GM19395 (cell line): ENCODE results near the gene ARAP1.

Experiments
- ATAC-seq: cut with Tn5 transposase; IDR thresholded peaks from one replicate; pipeline ENCODE4 v1.9.1; 2021; ENCODE audit warnings: mild to moderate bottlenecking, moderate library complexity; ENCODE audit not compliant: unreplicated experiment

The ARAP1 gene

GRCh38 chr11:72764503-72764902 lies 12.3 kb upstream of the ARAP1 start:
- no peak for ATAC-seq

GRCh38 chr11:72763823-72764222 lies 11.6 kb upstream of the ARAP1 start:
- no peak for ATAC-seq

- ATAC-seq, result no peak
Measured at GRCh38 chr11:72762641-72763304, 10.6 kb upstream of the ARAP1 start.

- ATAC-seq, result no peak
Measured at GRCh38 chr11:72760539-72761405, 8.6 kb upstream of the ARAP1 start.

GRCh38 chr11:72759468-72759985 lies 7.3 kb upstream of the ARAP1 start:
- ATAC-seq, result no peak

GRCh38 chr11:72758690-72759389 lies 6.6 kb upstream of the ARAP1 start:
- no peak for ATAC-seq

GRCh38 chr11:72758304-72758689 lies 6.1 kb upstream of the ARAP1 start:
- ATAC-seq, result no peak

- no peak for ATAC-seq
Measured at GRCh38 chr11:72755713-72756285, 3.6 kb upstream of the ARAP1 start.

DNA sequence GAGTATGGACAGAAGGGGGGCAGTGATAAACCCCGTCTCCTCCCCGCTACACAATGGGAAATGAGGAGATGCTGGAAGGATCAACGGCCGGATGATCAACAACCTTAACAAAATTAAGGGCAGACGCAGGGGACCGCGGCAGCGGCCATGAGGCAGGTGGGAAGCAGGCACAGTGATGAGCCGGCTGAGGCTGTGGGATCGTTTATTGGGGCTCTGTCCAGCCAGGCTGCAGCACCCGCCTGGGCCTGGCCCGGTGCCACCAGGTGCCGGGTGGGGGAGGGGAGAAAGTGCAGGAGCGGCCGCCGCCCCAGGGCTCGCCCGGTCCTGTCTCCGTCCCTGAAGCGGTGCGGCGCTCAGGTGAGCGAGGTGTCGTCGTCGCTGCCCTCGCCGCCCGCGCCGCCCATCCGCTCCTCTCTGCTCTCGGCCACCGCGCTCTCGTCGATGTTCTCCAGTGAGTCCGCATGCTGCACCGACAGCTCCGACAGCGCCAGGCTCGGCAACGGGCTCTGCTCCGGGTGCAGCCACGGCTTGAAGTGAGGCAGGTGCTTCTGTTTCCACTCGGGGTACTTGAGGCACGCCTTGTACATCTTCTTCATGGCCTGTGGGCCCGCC lies 2.4 kb upstream of the ARAP1 start:
- no peak for ATAC-seq

DNA sequence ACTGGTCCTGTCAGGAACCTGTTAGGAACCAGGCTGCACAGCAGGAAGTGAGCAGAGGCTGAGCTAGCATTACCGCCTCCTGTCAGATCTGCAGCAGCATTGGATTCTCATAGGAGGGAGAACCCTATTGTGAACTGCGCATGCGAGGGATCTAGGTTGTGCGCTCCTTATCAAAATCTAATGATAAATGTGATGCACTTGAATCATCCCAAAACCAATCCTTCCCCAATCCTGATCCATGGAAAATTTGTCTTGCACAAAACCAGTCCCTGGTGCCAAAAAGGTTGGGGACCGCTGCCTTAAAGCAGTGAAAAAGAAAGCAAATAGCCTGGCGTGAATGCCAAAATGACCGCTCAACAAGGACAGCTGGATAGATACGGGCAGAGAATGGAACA lies 1.9 kb upstream of the ARAP1 start:
- ATAC-seq, result no peak

- ATAC-seq, result no peak
Measured at GRCh38 chr11:72753341-72754148, 1.3 kb upstream of the ARAP1 start.

DNA sequence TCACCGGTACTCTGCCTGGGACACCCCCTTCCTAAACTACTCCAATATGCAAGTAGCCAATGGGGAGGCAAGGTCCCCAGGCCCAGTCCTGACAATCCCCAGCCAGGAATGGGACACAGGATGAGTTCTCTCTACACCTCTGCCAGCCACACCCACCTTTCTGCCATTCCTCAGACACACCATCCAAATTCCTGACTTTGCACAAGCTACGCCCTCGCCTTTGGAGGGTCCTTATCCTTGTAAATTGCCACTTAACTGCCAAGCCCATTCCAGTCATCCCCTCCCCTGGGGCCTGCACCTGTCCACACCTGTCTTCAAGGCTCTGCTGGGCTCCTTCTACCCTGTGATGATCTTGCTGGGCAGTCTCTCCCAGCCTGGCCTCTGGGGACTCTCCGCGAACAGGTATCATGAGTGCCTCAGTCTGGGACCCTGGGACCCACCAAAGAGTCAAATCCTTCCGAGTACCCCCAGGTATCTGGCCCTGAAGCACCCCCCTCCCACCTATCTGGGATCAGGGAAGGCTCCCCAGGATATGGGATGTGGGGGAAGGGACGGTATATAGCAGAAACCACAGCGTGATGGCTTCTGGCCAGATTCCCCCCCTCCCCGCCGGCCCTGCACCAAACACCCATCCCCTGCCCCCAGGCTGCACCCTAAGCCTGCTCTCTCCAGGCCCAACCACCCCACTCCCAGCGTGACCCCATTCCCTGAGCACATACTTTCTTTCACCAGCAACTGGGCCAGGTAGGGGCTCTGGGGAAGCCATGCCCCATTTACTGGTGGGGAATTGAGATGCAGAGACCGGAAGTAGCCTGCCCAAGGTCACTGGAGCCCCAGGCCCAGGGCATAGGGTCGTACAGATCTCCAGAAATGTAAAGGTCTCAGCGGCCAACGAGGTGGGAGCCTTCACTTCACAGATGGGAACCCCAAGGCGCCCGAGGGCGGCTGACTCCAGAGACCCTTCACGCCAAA lies 806 bp downstream of the ARAP1 start:
- ATAC-seq, result no peak

DNA sequence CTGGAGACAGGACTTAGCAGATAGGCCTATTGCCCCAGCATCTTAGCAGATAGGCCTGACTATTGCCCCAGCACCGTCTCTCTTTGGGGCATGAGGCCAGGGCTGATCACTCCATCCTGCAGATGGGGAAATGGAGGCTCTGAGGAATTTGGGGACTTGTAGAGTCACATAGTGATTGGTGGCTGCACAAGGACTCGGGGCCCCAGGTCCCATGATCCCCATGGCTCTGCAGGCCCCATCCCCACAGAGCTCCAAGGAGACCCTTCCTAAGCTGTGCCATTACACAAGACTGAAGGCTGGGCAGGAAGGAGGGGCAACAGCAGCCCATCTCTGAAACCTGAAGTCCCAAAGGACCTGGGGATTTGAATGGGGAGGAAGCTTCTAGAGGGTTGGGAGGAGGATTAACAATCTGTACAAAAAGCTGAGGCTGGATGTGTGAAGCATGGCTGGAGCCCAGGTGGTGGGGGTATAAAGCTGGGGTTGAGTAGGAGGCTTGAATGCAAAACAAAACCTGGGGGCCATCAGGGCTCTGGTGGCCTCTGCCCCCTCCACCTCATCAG lies 1.6 kb downstream of the ARAP1 start:
- no peak for ATAC-seq

- no peak for ATAC-seq
Measured at GRCh38 chr11:72750086-72750485, 2.1 kb downstream of the ARAP1 start.

- no peak for ATAC-seq
Measured at GRCh38 chr11:72747289-72747855, 4.8 kb downstream of the ARAP1 start.

DNA sequence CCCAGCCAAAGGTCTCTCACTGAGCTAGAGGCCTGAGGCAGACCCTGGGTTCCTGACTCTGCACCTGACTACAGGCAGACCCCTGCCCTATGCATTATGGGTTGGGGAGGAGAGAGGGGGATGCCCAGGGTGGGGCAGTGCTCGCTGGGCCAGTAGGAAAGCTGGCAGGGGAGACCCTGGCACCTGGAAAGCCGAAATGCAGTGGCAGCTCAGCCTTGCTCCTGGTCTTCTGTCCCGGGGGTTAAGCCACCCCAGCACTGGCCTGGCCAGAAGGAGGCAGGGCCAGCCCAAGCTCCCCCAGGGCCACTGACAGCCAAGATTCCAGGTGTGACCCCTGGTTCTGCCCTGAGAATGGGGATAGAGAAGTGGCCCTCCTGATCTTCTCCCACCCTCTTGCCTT lies 5.4 kb downstream of the ARAP1 start:
- ATAC-seq, result no peak

- no peak for ATAC-seq
Measured at GRCh38 chr11:72745925-72746550, 6.2 kb downstream of the ARAP1 start.

- ATAC-seq, result no peak
Measured at GRCh38 chr11:72745511-72745910, 6.7 kb downstream of the ARAP1 start.
